ENCODE data around the gene TSSK2.

TSSK2 gene

DNA sequence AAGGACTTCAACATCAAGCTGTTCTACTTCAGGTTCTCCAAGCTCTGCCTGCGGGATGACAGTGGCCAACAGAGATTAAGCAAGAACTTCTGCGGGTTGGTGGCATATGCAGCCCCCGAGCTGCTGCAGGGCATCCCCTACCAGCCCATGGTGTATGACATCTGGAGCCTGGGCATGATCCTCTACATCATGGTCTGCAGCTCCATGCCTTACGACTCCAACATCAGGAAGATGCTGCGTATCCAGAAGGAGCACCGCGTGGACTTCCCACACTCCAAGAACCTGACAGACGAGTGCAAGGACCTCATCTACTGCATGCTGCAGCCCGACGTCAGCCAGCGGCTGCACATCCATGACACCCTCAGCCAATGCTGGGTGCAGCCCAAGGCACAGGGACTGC, 6.1 kb upstream of the TSSK2 start:
- DNase-seq (ENCODE audit: low read depth in 2 of 2), result no peak

DNA sequence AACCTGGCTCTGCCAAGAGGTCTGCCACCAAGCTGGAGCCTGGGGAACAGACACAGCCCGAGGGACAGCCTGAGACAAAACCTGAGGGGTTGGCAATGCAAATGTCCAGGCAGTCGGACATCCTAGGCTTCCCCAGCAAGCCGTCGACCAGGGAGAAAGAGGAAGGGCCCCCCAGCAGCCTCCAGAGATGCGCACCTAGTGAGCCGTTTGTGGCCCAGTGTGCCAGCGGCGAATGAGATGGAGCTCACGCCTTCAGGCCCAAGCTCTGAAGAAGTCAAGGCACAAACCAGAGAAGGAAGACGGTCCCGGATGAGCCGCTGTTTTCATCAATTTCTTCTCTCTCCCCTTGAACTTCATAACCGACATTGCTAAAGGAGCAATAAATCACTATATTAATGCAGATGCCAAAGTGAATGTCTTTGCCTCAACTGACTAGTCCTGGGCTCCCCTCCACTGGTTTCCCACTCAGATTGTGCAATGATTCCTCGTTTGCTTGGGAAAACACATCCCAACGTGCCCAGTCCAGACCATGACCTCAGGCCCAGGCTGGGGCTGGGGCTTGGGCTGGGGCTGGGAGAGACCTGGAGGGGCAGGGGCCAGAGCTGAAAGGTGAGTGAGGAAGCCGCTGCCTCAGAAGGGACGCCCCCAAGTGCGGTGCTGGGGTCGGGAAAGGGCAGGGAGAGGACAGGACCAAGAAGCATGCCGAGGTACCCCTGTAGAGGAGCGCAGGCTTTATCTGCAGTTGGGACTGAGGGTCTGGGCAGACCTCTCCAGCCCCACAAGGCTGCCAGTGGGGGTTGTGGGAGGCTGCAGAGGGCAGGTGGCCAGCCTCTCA, 5.4 kb upstream of the TSSK2 start:
- DNase-seq (ENCODE audit: low read depth in 2 of 2), result no peak

DNA sequence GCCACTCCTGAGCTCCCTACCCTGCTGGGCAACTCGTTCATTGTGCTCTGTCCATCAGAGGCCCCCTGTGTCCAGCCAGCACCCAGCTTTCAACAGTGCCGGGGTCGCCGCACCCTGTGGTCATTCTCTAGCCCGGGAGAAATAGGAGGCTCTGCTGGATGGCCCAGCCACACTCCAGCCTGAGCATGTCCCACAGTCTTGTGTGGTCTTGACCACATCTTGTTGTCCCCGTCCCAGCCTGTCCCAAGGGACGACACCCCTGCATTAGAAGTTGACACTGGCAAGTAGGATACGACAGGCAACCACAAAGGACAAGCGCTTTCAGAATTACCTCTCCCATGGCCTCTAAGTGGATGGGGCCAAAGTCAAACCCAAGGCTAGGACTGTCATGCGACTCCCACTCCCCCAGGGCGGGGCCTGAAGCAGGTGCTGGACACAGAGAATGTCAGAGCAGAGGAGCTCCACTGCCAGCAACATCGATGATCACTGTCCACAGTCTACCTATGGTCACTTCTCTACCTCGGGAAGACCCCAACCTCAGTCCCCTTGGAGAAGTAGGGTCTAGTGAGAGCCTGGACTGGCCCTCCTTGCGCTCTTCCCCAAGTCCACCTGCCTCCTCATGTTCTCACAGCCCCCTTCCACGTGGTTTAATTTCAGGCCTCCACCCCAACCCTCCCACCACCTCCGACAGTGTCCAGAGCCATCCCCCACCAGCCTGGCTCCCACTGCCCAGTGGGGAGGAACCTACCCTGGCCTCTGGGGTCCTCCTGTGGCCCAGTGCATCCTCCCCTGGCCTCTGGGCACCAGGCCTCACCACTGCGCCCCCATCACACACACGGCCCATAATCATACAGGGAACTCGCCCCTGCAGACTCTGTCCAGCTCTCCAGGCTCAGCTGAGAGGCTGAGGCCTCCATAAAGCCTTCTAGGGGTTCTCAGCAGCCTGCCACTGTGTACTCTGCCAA, 4.5 kb upstream of the TSSK2 start:
- no peak for DNase-seq (ENCODE audit: low read depth in 2 of 2)

DNA sequence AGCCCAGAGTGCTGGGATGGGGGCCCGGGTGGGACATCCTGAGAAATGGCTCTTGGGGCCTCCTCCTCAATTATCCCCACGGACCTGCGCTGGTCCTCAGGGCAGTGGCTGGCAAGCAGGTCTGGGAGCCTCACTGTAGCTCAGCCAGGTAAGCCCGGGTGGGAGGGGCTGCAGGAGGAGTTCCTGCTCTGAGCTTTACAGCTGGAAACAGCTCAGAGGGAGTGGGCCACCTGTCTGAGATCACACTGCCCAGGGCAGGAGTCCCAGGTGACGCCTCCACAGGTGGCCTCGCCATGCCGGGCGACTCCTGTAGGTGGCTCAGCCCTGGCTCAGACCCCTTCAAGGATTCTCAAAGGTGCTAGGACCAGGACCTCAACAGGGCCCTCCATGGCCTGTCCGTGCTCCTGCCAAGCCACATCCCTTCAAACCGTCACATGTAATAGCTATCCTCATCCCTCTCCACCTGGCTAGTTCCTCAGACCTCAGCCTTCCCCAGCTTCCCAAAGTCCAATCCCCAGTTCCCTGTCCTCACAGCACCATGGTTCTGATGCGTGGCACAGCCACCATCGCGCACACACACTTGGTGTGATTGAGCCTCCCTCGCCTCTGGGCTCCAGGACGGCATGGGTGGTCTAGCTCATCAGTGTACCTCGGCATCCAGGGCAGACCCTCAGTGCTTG, 3.6 kb upstream of the TSSK2 start:
- no peak for DNase-seq (ENCODE audit: low read depth in 2 of 2)

DNA sequence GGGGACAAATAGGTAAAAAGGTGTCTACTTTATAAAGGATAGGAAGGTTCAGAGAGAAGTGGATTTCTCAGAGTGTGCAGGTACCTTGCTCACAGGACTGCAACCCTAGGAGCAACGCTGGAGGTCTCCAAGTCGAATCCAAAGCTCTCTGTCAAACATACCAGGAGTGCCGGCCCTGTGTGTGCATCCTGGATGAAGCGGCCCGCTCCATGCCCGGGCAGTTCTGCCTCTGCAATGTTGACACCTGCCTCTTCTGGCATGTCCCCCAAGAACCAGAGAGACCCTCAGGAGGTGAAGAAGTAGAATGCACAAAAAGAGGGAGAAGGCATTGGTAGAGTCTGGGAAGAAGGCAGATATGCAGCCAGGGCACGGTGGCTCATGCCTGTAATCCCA, 3.1 kb upstream of the TSSK2 start:
- DNase-seq (ENCODE audit: low read depth in 2 of 2), result no peak

DNA sequence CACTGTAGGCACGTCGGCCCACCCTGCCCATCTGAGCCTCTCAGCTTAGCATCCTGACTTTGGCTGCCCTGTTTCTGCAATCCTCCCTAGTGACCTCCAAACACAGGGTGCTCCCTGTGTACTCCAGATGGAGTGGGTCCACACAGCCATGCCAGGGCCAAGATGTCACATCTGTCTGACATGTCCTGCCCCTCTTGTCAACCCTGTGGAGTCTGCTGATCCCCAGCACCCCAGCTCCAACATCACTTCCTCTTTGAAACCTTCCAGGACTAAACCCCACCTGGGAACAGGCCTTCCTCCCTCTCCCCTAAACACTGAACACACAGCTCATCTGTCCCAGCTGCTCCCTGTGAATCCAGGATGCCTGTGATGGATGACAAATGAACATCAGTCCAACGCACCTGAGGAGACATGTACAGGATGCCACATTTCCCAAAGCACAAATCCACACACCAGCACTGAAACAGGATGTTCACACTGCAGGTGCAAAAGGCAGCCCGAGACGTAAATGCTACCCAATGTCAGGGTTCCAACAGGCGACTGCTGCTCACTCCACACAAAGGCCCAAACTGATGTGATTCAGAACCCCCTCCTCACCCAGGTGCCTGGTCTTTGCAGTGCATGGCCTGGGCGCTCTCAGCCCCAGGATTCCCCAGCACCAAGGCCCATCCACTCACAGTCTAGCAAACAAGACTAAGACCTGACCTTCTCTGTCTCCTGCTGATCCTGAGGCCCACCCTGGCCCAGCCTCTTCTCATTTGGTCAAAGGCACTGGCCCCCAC, 2.0 kb upstream of the TSSK2 start:
- no peak for DNase-seq (ENCODE audit: low read depth in 2 of 2)

DNA sequence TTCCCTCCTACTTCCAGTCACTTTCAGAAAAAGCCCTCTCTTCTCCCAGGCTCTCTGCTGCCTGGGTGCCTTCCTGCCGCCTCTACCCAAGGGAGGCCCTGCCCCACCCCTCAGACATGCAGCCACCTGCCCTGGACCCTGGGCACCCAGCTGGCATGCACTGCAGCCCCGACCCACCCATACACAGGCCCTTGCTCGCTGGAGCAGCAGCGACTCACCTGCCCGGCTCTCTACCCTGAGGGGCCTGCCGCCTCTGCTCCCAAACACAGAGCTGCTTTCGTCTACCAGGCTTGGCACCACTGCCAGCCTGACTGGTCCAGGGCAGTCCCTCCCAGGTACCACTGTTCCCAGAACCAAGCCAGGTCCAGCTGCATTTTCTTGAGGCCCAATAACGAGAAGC, 1.2 kb upstream of the TSSK2 start:
- no peak for DNase-seq (ENCODE audit: low read depth in 2 of 2)

DNA sequence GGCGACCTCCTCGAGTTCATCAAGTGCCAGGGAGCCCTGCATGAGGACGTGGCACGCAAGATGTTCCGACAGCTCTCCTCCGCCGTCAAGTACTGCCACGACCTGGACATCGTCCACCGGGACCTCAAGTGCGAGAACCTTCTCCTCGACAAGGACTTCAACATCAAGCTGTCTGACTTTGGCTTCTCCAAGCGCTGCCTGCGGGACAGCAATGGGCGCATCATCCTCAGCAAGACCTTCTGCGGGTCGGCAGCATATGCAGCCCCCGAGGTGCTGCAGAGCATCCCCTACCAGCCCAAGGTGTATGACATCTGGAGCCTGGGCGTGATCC, 542 bp downstream of the TSSK2 start:
- DNase-seq (ENCODE audit: low read depth in 2 of 2), result no peak

DNA sequence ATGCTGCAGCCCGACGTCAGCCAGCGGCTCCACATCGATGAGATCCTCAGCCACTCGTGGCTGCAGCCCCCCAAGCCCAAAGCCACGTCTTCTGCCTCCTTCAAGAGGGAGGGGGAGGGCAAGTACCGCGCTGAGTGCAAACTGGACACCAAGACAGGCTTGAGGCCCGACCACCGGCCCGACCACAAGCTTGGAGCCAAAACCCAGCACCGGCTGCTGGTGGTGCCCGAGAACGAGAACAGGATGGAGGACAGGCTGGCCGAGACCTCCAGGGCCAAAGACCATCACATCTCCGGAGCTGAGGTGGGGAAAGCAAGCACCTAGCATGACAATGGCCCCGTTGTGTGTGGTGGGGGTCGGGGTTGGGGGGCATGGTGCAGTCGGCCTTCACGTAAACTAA, 1.0 kb downstream of the TSSK2 start:
- no peak for DNase-seq (ENCODE audit: low read depth in 2 of 2)

DNA sequence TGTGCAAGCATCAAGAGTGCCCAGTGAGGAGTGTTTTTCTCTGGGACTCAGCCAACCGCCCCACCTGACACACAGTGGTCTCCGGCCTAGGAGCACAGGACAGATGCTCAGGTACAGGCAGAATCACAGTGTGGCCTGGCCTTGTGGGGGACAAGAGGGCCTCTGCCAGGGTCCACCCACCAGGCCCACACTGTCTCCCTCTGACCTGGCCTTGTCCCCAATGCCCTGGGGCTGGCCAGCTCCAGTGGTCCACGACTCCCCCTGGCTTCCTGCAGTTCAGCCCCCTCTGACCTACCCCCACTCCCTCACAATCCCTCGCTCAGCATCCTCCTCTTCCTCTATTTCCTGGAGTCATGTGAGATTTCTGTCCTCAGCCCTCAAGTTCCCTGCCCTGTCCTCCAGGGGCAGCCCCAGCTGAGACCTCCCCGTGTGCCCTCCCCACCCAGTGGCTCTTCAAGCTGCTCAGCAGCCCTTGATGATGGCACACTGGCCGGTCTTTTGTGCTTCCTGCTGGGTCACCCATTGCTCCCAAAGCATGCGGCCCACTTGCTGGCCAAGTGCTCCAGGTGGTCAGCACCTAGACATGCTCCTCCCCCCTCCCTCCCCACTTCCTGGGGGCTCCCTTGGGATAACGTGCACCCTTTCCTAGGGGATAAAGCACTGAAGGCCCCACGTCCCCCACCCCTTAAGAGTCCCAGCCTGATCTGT, 1.7 kb downstream of the TSSK2 start:
- DNase-seq (ENCODE audit: low read depth in 2 of 2), result no peak

DNA sequence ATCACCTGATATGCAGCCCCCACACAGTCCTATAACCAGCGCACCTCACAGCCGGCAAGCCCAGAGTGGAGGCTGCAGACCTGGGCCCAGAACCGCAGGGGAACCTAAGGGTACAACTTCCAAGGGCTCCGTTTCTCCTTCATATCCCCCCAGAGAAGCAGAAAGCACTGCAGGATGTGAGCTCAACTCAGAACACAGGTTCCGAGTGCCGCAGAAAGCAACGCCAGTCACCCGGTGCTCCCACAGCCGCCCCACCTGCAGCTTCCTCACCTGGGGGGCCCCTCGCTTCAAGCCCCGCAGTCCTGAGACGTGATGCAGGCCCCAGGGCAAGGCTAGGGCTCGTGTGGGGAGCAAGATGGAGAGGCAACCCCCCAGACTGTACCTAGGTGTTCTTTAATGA, 2.5 kb downstream of the TSSK2 start:
- no peak for DNase-seq (ENCODE audit: low read depth in 2 of 2)

DNA sequence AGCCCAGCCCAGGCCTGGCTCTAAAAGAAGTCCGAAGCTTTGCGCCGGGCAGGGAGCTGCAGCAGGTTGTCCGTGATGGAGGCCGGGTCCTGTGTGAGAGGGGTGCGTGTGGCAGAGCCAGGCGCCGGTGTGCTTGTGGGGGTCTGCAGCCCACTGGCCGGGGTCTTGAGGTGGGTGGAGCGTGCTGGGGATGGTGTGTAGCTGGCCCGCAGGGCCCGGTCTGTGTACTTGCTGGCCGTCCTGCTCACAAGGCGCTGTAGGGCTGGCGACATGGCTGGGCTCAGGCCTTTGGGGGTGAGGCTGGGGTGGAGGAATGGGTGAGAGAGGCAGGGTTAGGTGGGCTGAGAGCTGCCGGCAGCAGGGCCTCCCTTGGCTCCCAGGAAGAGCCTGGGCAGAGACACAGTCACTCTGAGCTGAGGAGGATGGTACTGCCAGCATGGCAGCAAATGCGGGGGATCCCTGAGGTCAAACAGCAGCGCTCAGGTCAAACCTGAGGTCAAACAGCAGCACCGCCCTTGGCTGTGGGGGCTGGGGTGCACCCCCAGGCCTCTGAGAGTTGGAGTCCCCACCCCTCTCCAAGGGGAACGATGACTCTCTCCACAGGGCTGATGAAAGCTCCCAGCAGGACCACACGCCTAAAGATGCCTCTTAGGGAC, 3.2 kb downstream of the TSSK2 start:
- no peak for DNase-seq (ENCODE audit: low read depth in 2 of 2)

DNA sequence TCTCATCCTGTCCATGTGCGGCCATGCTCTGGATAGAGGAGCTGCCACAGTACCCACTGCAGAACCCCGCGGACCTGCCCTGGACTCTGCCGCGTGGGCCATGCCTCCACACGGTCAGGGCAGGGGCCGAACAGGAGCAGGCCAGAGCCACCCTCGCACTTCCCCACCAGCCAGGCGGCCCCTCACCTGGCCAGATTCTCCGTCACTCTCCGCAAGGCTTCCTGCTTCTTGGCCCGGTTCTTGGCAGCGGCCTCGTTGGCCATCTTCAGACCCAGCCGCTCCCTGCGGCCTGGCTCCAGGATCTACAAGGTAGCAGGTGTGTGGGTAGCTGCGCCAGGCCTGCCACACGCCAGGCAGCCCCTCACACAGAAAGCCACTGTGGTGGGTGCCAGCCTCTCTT, 3.8 kb downstream of the TSSK2 start:
- no peak for DNase-seq (ENCODE audit: low read depth in 2 of 2)

DNA sequence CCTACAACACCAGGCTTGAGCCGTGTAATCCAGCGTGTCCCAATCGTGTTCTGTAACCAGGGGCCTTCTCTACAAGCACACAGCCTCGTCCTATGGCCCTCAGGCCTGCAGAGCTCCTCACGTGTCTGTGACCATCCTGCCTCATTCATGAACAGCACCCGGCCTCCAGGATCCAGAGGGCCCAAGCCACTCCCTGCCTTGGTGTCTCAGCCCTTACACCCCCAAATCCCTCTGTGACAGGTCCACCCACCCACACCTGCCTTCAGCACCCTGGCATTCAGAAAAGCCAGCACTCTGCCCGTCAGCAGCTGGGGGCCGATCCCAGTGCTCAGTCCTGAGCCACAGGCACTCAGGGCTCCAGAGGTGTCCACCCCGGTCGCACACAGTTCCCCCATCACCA, 5.8 kb downstream of the TSSK2 start:
- no peak for DNase-seq (ENCODE audit: low read depth in 2 of 2)

DNA sequence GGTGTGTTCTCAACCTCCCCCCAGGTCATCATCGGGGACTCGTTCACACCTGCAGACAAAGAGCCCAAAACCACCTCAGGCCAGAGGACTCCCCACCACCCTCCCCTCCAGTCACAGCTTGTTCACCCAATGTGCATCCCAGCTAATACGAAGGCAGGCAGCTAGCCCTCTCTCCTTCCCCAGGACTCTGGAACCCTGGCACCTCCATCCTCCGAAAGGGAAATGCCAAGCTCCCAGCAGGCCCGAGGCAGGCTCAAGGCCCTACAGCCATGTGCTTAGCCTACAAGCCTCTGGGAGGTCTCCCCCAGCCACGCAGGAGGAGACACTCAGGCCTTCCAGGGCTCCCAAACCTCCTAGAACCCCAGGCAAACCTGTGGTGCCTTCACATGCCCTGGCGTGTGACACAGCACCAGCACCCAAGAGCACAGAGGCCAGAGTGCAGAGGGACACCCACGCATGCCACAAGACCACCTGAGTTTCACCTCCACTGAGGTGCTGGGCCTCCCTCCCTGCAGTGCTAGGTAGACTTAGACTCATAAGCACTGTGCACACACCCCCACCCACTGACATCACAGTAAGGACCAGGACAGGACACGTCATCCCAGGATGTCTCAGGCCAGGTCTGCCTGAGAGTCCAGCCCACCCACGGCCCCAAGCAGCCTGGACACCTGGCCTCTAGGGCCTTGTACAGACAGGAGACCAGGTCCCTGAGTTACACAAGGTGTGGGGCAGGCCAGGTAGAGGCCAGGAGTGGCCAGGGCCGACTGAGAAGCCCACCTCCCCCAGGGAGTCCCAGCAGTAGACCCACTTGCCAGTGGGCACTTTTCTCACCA, 6.5 kb downstream of the TSSK2 start:
- DNase-seq (ENCODE audit: low read depth in 2 of 2), result no peak

DNA sequence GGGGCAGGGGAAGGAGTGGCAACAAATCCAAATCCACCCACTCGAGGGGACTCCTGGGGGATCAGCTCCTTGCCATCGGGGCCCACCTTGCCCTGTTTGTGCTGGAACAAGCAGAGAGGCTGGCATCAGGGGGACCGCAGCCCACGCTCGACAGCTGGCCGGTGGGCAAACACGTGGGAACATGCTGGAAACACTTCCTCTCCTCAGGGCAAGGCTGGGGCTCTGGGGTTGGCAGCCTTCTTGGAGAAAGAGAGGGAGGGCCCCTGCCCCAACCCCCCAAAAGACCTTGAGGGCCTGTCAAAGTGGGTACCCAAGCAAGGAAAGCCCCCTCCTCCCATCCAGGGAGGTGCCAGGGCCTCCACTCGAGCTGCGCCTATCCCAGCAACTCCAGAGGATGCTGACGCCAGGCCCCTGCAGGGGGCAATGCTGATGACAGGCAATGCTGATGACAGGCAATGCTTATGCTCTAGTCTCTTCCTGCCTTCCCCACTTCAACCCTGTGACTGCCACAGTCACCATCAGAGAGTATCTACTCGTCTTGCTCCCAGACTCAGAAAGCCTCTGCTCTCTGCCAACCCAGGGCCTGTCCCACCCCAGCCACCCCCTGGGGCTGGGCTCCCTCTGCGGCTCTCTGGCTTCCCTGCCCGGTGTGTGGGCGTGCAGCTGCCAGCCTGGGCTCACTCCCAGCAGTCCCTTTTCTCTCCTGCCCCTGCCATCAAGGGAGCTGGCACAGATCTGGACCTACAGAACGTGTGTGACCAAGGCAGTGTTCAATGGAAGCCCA, 7.3 kb downstream of the TSSK2 start:
- DNase-seq (ENCODE audit: low read depth in 2 of 2), result no peak

DNA sequence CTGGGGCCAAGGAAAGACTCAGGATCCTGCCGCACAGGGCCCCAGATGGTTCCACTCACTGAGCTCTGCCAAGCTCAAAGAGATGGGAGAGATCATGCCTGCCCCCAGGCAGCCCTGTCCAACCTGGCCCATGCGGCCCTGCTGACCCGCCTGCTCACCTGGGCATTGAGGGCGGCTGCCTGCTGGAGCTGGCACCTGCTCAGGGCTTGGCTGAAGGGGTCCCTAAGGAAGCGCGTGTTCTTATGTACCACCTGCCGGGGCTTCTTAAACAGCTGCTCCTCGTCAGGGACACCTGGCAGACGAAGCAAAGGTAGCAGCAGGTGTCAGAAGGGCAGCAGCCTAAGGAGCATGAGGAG, 7.9 kb downstream of the TSSK2 start:
- DNase-seq (ENCODE audit: low read depth in 2 of 2), result no peak

DNA sequence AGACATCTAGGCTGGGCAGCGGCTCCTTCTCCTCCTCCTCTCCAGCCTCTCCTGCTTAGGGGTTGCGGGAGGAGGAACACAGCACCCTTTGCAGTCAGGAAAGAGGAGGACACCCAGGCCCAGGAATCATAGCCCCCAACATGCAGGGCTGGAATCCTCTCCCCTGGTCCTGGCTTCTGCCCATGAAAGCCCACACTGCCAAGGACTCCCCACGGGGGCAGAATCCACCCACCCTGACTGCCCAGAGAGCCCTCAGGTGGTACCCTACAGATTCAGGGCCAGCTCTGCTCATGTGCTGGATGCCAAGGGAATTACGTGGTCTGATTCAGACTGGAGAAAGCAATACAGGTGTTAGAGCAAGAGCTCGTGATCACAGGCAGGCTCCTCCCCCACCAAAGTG, 8.9 kb downstream of the TSSK2 start:
- no peak for DNase-seq (ENCODE audit: low read depth in 2 of 2)

DNA sequence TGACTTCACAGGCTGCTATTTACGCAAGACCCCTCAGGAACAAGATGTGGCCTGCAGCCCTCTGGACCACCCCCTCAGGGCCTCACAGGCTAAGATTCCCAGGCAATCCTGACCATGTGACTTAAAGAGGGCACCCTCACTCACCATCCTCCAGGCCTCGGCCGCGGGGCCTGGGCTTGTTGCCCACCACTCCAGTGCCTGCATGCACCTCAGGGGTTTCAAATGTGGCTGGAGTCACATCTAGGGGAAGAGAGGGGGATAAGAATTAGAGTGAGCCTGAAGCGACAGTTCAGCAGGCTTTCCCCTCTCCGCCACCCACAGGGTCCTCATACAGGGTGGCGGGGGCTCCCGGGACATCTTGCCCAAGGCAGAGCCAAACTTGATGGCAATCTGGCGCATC, 11.3 kb downstream of the TSSK2 start:
- no peak for DNase-seq (ENCODE audit: low read depth in 2 of 2)
